GM12878 (cell line): ENCODE results near the gene P3H3. TPM values are rescaled to one million over a fixed set of nuclear protein-coding genes. Genes with fewer than 3 reads are reported as not detected.

ENCODE experiments used
- ATAC-seq: fragments of 200-7000 bp; cut with Tn5 transposase; 3 replicates; pipeline ENCODE4 v1.9.1; 2020; ENCODE audit warnings: mild to moderate bottlenecking, moderate library complexity
- BruUV-seq: library from RNA; stranded (reverse); fragments of 400-500 nt; replicated peaks from 2 replicates; lab custom pipeline; 2021; lab: Mats Ljungman, UMichigan
- CTCF ChIA-PET: fragments of 300-600 bp; sonication (Branson Sonifier 250); formaldehyde crosslinking; extraction: SDS; loops from one replicate; lab custom pipeline; 2021; ENCODE audit warnings: inconsistent platforms; lab: Yijun Ruan, JAX
- POLR2A ChIA-PET: fragments of 350-600 bp; formaldehyde crosslinking; extraction: SDS; loops from one replicate; lab custom pipeline; 2021; ENCODE audit warnings: inconsistent platforms; lab: Charles Lee
- RAD21 ChIA-PET: fragments of 300-600 bp; sonication (Branson Sonifier 250); formaldehyde crosslinking; loops from one replicate; lab custom pipeline; 2023; ENCODE audit warnings: antibody characterized with exemption; ENCODE audit not compliant: unreplicated experiment; lab: Charles Lee
- SMC1A ChIA-PET: fragments of 300-600 bp; sonication (Branson Sonifier 250); formaldehyde crosslinking; loops from one replicate; lab custom pipeline; 2023; ENCODE audit not compliant: unreplicated experiment, uncharacterized antibody; lab: Charles Lee
- DNase-seq: peaks from one replicate; pipeline ENCODE4 v3.0.0-alpha.2; 2011; ENCODE audit warnings: low read depth, low spot score
- FAIRE-seq: peaks from 3 replicates; lab custom pipeline; 2011; peaks lifted over from hg19 to GRCh38; lab: Jason Lieb, UNC
- H2AFZ ChIP-seq: 2 replicates; pipeline ENCODE4 v1.6.0; 2011; ENCODE audit warnings: low read depth, low read length, control low read depth; ENCODE audit not compliant: control insufficient read depth
- H3K27ac ChIP-seq: 2 replicates; pipeline ENCODE4 v1.5.1; 2011; ENCODE audit warnings: control low read depth; ENCODE audit not compliant: control insufficient read depth, insufficient read depth
- H3K27me3 ChIP-seq, 2 experiments: replicated peaks in 1 of 2; 2 replicates each; pipeline versions ENCODE4 v1.6.0 to v1.6.1; 2011; ENCODE audit warnings: low read length in 1 of 2; ENCODE audit not compliant: control insufficient read depth in 2 of 2, insufficient read depth in 2 of 2
- H3K36me3 ChIP-seq, 2 experiments: 2 replicates each; pipeline ENCODE4 v1.5.1; 2011; ENCODE audit warnings: low read length in 1 of 2; ENCODE audit not compliant: control insufficient read depth in 2 of 2, insufficient read depth in 2 of 2
- H3K4me1 ChIP-seq: 2 replicates; pipeline ENCODE4 v1.6.1; 2011; ENCODE audit warnings: mild to moderate bottlenecking, low read length, moderate library complexity, mixed read lengths; ENCODE audit not compliant: control insufficient read depth, insufficient read depth
- H3K4me2 ChIP-seq: 2 replicates; pipeline ENCODE4 v1.6.0; 2011; ENCODE audit warnings: control low read depth; ENCODE audit not compliant: control insufficient read depth, insufficient read depth
- H3K4me3 ChIP-seq: fragments of 200-600 bp; sonication (generic); 2 replicates; pipeline ENCODE4 v1.5.1; 2016
- H3K79me2 ChIP-seq: 2 replicates; pipeline ENCODE4 v1.6.0; 2011; ENCODE audit warnings: low read length; ENCODE audit not compliant: control insufficient read depth, insufficient read depth
- H3K9ac ChIP-seq: 2 replicates; pipeline ENCODE4 v1.8.0; 2011; ENCODE audit warnings: low read length, control low read depth, mixed read lengths; ENCODE audit not compliant: control insufficient read depth, insufficient read depth
- H3K9me3 ChIP-seq: replicated peaks from 3 replicates; pipeline ENCODE4 v1.5.1; 2011; ENCODE audit warnings: mild to moderate bottlenecking, low read length; ENCODE audit not compliant: control insufficient read depth, insufficient read depth
- H4K20me1 ChIP-seq: 2 replicates; pipeline ENCODE4 v1.6.0; 2011; ENCODE audit not compliant: control insufficient read depth, insufficient read depth
- BHLHE40 ChIP-seq, 2 experiments: fragments of 450-650 bp in 1 of 2; IDR thresholded peaks; 2 replicates each; pipeline ENCODE4 v1.6.1; 2011 to 2017; ENCODE audit warnings: low read depth in 2 of 2, borderline replicate concordance in 1 of 2, improper control_type of control experiment in 1 of 2, low read length in 1 of 2, mild to moderate bottlenecking in 1 of 2
- BMI1 ChIP-seq: fragments of 450-650 bp; IDR thresholded peaks from 2 replicates; pipeline ENCODE4 v1.6.1; 2016; ENCODE audit warnings: mild to moderate bottlenecking, moderate library complexity, borderline replicate concordance
- BRCA1 ChIP-seq: IDR thresholded peaks from 2 replicates; pipeline ENCODE4 v1.6.1; 2011; ENCODE audit warnings: low read depth, low read length, improper control_type of control experiment
- CBFB ChIP-seq: IDR thresholded peaks from 2 replicates; pipeline ENCODE4 v1.6.1; 2016; ENCODE audit warnings: antibody characterized with exemption, low read depth
- EED ChIP-seq: sonication (generic); IDR thresholded peaks from 2 replicates; pipeline ENCODE4 v1.6.1; 2016; ENCODE audit warnings: antibody characterized with exemption, low read depth
- FOXM1 ChIP-seq: IDR thresholded peaks from 2 replicates; pipeline ENCODE4 v1.6.1; 2012; ENCODE audit warnings: low read depth, mild to moderate bottlenecking, inconsistent platforms, low read length, moderate library complexity
- HDGF ChIP-seq: fragments of 450-650 bp; IDR thresholded peaks from 2 replicates; pipeline ENCODE4 v1.6.1; 2016; ENCODE audit warnings: antibody characterized with exemption
- IKZF1 ChIP-seq: fragments of 450-650 bp; conservative IDR thresholded peaks from 2 replicates; pipeline ENCODE4 v1.6.1; 2017; ENCODE audit warnings: antibody characterized with exemption, mild to moderate bottlenecking
- IKZF2 ChIP-seq, 2 experiments: fragments of 450-650 bp; IDR thresholded peaks; 2 replicates each; pipeline ENCODE4 v1.6.1; 2017; ENCODE audit warnings: mild to moderate bottlenecking in 2 of 2, moderate library complexity in 2 of 2
- JUNB ChIP-seq: IDR thresholded peaks from 2 replicates; pipeline ENCODE4 v1.6.1; 2016; ENCODE audit warnings: antibody characterized with exemption, mild to moderate bottlenecking
- JUND ChIP-seq: IDR thresholded peaks from 2 replicates; pipeline ENCODE4 v1.6.1; 2012; ENCODE audit warnings: low read depth, mild to moderate bottlenecking, low read length, improper control_type of control experiment, moderate library complexity
- MEF2A ChIP-seq: IDR thresholded peaks from 2 replicates; pipeline ENCODE4 v1.6.1; 2011; ENCODE audit warnings: low read depth, mild to moderate bottlenecking, low read length, moderate library complexity; ENCODE audit not compliant: insufficient read depth
- POLR2A ChIP-seq: IDR thresholded peaks from 2 replicates; pipeline ENCODE4 v1.6.1; 2011; ENCODE audit warnings: low read depth, mild to moderate bottlenecking, low read length
- POU2F2 ChIP-seq: IDR thresholded peaks from 3 replicates; pipeline ENCODE4 v1.6.1; 2011; ENCODE audit warnings: low read depth, mild to moderate bottlenecking, low read length, borderline replicate concordance
- RAD51 ChIP-seq: fragments of 450-650 bp; IDR thresholded peaks from 2 replicates; pipeline ENCODE4 v1.6.1; 2016; ENCODE audit warnings: moderate library complexity, mild to moderate bottlenecking, inconsistent platforms
- TCF3 ChIP-seq: IDR thresholded peaks from 2 replicates; pipeline ENCODE4 v1.6.1; 2012; ENCODE audit warnings: low read depth, mild to moderate bottlenecking, low read length, borderline replicate concordance; ENCODE audit not compliant: insufficient read depth
- ZNF217 ChIP-seq: fragments of 450-650 bp; IDR thresholded peaks from 2 replicates; pipeline ENCODE4 v1.6.1; 2017; ENCODE audit warnings: antibody characterized with exemption, mild to moderate bottlenecking
- WGBS: methylation state at CpG from one replicate; pipeline ENCODE4 v1.1.6; 2016; ENCODE audit warnings: low lambda C conversion rate; ENCODE audit not compliant: insufficient replicate concordance, insufficient coverage; ENCODE audit errors: missing lambda C conversion rate; 5-methylcytosine and 5-hydroxymethylcytosine counted together
- in situ Hi-C: fragments of 300-500 bp; cut with MboI; formaldehyde crosslinking; loops from 9 replicates; pipeline ENCODE4 v1.14.3; 2018; ENCODE audit warnings: mixed read lengths
- intact Hi-C: fragments of 100-400 bp; cut with micrococcal nuclease; formaldehyde crosslinking; loops from one replicate; pipeline ENCODE4 v1.14.2; 2022; ENCODE audit not compliant: unreplicated experiment
- polyA plus RNA-seq, 11 experiments: library from polyadenylated mRNA; depleted of rRNA in 4 of 11; unstranded in 6 of 11; stranded (reverse) in 5 of 11; fragments of >200 nt; fragmentation: Nextera tagmentation in 4 of 11; fragmentation: Illumina TruSeq in 1 of 11; extraction: Ambion mirVana in 4 of 11; extraction: Trizol in 1 of 11; gene quantifications; 1 replicate in 1 of 11; 2 replicates in 10 of 11; pipeline versions ENCODE4 v1.2.1 to v1.2.3, GENCODE V29; 2011 to 2016; ENCODE audit warnings: inconsistent platforms in 2 of 11, missing spikeins in 2 of 11, low read depth in 1 of 11
- total RNA-seq, 4 experiments: library from RNA; depleted of rRNA in 3 of 4; stranded (reverse); fragments of >200 nt in 3 of 4; fragmentation: Illumina TruSeq in 1 of 4; extraction: Trizol in 1 of 4; gene quantifications; 2 replicates each; pipeline versions ENCODE4 v1.2.1 to v1.2.3, GENCODE V29; 2013 to 2021
- TF ChIP-seq, protein P1 (sequence below): fragments of 450-650 bp; formaldehyde crosslinking; IDR thresholded peaks from 2 replicates; pipeline ENCODE4 v1.4.0; 2020; ENCODE audit warnings: mild to moderate bottlenecking, moderate library complexity
- TF ChIP-seq, protein P2 (sequence below): fragments of 450-650 bp; IDR thresholded peaks from 2 replicates; pipeline ENCODE4 v1.6.1; 2017; ENCODE audit warnings: low read depth, mild to moderate bottlenecking, moderate library complexity

P3H3 gene
- total and polyA plus RNA-seq, 10 of the 15 experiments (the other 5 are each of a cell fraction or from before 2014, with no cell fraction given) = 0.03 to 0.21 (median 0.05) TPM; not detected in 7

GRCh38 chr12:6833189-6833890 lies 5.1 kb downstream of the P3H3 start (continued):
- TF ChIP-seq, protein P1, sequence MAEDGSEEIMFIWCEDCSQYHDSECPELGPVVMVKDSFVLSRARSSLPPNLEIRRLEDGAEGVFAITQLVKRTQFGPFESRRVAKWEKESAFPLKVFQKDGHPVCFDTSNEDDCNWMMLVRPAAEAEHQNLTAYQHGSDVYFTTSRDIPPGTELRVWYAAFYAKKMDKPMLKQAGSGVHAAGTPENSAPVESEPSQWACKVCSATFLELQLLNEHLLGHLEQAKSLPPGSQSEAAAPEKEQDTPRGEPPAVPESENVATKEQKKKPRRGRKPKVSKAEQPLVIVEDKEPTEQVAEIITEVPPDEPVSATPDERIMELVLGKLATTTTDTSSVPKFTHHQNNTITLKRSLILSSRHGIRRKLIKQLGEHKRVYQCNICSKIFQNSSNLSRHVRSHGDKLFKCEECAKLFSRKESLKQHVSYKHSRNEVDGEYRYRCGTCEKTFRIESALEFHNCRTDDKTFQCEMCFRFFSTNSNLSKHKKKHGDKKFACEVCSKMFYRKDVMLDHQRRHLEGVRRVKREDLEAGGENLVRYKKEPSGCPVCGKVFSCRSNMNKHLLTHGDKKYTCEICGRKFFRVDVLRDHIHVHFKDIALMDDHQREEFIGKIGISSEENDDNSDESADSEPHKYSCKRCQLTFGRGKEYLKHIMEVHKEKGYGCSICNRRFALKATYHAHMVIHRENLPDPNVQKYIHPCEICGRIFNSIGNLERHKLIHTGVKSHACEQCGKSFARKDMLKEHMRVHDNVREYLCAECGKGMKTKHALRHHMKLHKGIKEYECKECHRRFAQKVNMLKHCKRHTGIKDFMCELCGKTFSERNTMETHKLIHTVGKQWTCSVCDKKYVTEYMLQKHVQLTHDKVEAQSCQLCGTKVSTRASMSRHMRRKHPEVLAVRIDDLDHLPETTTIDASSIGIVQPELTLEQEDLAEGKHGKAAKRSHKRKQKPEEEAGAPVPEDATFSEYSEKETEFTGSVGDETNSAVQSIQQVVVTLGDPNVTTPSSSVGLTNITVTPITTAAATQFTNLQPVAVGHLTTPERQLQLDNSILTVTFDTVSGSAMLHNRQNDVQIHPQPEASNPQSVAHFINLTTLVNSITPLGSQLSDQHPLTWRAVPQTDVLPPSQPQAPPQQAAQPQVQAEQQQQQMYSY (CRISPR knock-in tag) = no peak
- TF ChIP-seq ZNF217 = no peak
- TF ChIP-seq CBFB = no peak
- TF ChIP-seq JUNB = no peak
- TF ChIP-seq EED = no peak
- no peak for TF ChIP-seq TCF3

DNA sequence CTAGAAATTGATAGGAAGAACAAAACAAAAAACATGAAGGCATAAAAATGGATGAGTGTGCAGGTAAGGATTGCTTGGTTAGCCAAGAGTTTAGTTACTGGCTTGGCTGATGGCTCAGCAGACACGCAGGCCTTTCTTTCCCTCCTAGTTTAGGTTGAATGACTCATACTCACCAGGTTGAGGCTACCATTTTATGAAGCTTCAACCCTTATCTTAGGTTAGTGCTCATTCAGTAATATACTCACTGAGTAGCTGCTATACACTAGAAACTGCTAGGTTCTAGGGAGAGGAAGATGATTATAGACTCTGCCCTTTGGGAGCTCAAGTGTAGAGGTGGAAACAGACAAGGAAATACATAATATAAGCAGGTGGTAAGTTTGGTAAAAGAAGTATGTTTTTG lies 6.0 kb downstream of the P3H3 start:
- Histone ChIP-seq H3K9me3 (no peaks in the 10 kb centered on the region), H4K20me1 (no peaks in the 10 kb centered on the region), H3K4me2 (no peak overlapping the region), H2AFZ (no peak overlapping the region), H3K27me3 (peaks cover 6 to 14% of the 10 kb centered on the region in 2 experiments), H3K27ac (no peak overlapping the region), H3K4me3 (no peak overlapping the region), H3K36me3 (no peaks in the 10 kb centered on the region), H3K9ac (no peak overlapping the region), H3K4me1 (no peaks in the 10 kb centered on the region), H3K79me2 (no peaks in the 10 kb centered on the region)
- CTCF ChIA-PET = interaction anchor here (0.8 to 6.8 kb wide), 20 partner anchors 9 to 114 kb away, joined by 3 to 72 read pairs (median 6); partner anchors contain the start of genes CDCA3, COPS7A, MLF2 and PTMS
- FAIRE-seq = no peak
- intact Hi-C loops (no loop called here), in situ Hi-C loops (no loop called here)
- BruUV-seq = no TSS peak
- POLR2A ChIA-PET = interaction anchor here (0.7 to 1.0 kb wide), 3 partner anchors 9 to 17 kb away, joined by 3 read pairs; no protein-coding TSS in a partner anchor
- no peak for ATAC-seq
- no peak for DNase-seq
- RAD21 ChIA-PET = interaction anchor here (0.5 to 2.1 kb wide), 7 partner anchors 17 to 182 kb away, joined by 3 to 11 read pairs (median 3); partner anchors contain the start of genes MLF2 and USP5
- WGBS = 0% methylated on average over 1 of the region's 1 CpG
- SMC1A ChIA-PET = interaction anchor here (0.7 to 5.8 kb wide), 10 partner anchors 9 to 136 kb away, joined by 3 to 35 read pairs (median 4); partner anchors contain the start of genes CDCA3 and MLF2
- TF ChIP-seq JUND = no peak
- TF ChIP-seq BMI1 = no peak
- TF ChIP-seq, protein P2, sequence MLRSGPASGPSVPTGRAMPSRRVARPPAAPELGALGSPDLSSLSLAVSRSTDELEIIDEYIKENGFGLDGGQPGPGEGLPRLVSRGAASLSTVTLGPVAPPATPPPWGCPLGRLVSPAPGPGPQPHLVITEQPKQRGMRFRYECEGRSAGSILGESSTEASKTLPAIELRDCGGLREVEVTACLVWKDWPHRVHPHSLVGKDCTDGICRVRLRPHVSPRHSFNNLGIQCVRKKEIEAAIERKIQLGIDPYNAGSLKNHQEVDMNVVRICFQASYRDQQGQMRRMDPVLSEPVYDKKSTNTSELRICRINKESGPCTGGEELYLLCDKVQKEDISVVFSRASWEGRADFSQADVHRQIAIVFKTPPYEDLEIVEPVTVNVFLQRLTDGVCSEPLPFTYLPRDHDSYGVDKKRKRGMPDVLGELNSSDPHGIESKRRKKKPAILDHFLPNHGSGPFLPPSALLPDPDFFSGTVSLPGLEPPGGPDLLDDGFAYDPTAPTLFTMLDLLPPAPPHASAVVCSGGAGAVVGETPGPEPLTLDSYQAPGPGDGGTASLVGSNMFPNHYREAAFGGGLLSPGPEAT = no peak
- no peak for TF ChIP-seq MEF2A
- TF ChIP-seq FOXM1 = no peak
- TF ChIP-seq HDGF = no peak
- TF ChIP-seq IKZF1 = no peak
- TF ChIP-seq BHLHE40 (IDR thresholded peaks at IDR 0.05; ENCODE audit: borderline replicate concordance in 1 of 2, low read depth in 2 of 2, low read length in 1 of 2) = no peak
- no peak for TF ChIP-seq EED
- TF ChIP-seq POU2F2 = no peak
- TF ChIP-seq IKZF2 (IDR thresholded peaks at IDR 0.05) = no peak
- TF ChIP-seq RAD51 = no peak
- TF ChIP-seq POLR2A = no peak
- no peak for TF ChIP-seq BRCA1
